Gastroesophageal sphincter (tissue), 4 donors: Measurements from ENCODE around the gene VNN1. TPM values are rescaled to one million over a fixed set of nuclear protein-coding genes. Genes with fewer than 3 reads are reported as not detected.
A peak's percentile ranks its signal among the peaks of the same experiment; 100 is the strongest.

Experiments used
- ATAC-seq: fragments of 150-250 bp; one replicate; pipeline ENCODE4 v1.9.1; 2016; ENCODE audit warnings: mild to moderate bottlenecking, moderate library complexity
- H3K27ac ChIP-seq, 4 donors: fragments of 200-600 bp; sonication (generic) in 3 of 4; 1 replicate in 3 of 4; 2 replicates in 1 of 4; pipeline ENCODE4 v1.5.1; 2016 to 2019
- H3K27me3 ChIP-seq: fragments of 200-600 bp; sonication (generic); one replicate; pipeline ENCODE4 v1.5.1; 2019
- H3K36me3 ChIP-seq, 2 donors: fragments of 200-600 bp; sonication (generic); one replicate each; pipeline ENCODE4 v1.5.1; 2019; ENCODE audit warnings: control low read depth in 1 of 2
- H3K4me1 ChIP-seq, 3 donors: fragments of 200-600 bp; sonication (generic); 1 replicate in 2 of 3; 2 replicates in 1 of 3; pipeline ENCODE4 v1.5.1; 2016 to 2019; ENCODE audit warnings: control low read depth in 2 of 3
- H3K4me3 ChIP-seq, 2 donors: fragments of 200-600 bp; sonication (generic); one replicate each; pipeline ENCODE4 v1.5.1; 2019; ENCODE audit warnings: mild to moderate bottlenecking in 1 of 2, moderate library complexity in 1 of 2
- H3K9me3 ChIP-seq, 3 donors: fragments of 200-600 bp; sonication (generic); one replicate each; pipeline ENCODE4 v1.5.1; 2017 to 2019; ENCODE audit warnings: control low read depth in 2 of 3
- EP300 ChIP-seq: sonication (generic); formaldehyde crosslinking; IDR thresholded peaks from one replicate; pipeline ENCODE4 v1.6.1; 2017; ENCODE audit warnings: antibody characterized with exemption, mild to moderate bottlenecking
- POLR2A ChIP-seq, 2 donors: fragments of 450-650 bp; IDR thresholded peaks; one replicate each; pipeline ENCODE4 v1.6.1; 2017; ENCODE audit warnings: antibody characterized with exemption in 2 of 2, mild to moderate bottlenecking in 2 of 2, moderate library complexity in 1 of 2
- POLR2AphosphoS5 ChIP-seq: sonication (generic); formaldehyde crosslinking; IDR thresholded peaks from one replicate; pipeline ENCODE4 v1.6.1; 2017; ENCODE audit warnings: antibody characterized with exemption
- WGBS, 2 donors: methylation state at CpG; one replicate each; pipeline ENCODE4 v1.1.5; 2018; ENCODE audit warnings: low coverage in 1 of 2; 5-methylcytosine and 5-hydroxymethylcytosine counted together
- total RNA-seq, 4 donors: library from RNA; depleted of rRNA; stranded (reverse); fragments of >200 nt; gene quantifications; one replicate each; pipeline ENCODE4 v1.1.0, GENCODE V29; 2016
- TF ChIP-seq, protein P1 (sequence below), 4 experiments: fragments of 200-600 bp in 2 of 4; fragments of 450-650 bp in 2 of 4; sonication (generic) in 1 of 4; IDR thresholded peaks; one replicate each; pipeline ENCODE4 v1.5.1; 2017 to 2019; ENCODE audit warnings: antibody characterized with exemption in 4 of 4, mild to moderate bottlenecking in 2 of 4, moderate library complexity in 2 of 4

Gene VNN1, protein sequence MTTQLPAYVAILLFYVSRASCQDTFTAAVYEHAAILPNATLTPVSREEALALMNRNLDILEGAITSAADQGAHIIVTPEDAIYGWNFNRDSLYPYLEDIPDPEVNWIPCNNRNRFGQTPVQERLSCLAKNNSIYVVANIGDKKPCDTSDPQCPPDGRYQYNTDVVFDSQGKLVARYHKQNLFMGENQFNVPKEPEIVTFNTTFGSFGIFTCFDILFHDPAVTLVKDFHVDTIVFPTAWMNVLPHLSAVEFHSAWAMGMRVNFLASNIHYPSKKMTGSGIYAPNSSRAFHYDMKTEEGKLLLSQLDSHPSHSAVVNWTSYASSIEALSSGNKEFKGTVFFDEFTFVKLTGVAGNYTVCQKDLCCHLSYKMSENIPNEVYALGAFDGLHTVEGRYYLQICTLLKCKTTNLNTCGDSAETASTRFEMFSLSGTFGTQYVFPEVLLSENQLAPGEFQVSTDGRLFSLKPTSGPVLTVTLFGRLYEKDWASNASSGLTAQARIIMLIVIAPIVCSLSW
- 1 to 10 TPM in 2 of 4 donors, under 1 TPM in 1, not detected in 1; 0.15 to 3.9 (median 2.2) TPM for total RNA-seq

DNA sequence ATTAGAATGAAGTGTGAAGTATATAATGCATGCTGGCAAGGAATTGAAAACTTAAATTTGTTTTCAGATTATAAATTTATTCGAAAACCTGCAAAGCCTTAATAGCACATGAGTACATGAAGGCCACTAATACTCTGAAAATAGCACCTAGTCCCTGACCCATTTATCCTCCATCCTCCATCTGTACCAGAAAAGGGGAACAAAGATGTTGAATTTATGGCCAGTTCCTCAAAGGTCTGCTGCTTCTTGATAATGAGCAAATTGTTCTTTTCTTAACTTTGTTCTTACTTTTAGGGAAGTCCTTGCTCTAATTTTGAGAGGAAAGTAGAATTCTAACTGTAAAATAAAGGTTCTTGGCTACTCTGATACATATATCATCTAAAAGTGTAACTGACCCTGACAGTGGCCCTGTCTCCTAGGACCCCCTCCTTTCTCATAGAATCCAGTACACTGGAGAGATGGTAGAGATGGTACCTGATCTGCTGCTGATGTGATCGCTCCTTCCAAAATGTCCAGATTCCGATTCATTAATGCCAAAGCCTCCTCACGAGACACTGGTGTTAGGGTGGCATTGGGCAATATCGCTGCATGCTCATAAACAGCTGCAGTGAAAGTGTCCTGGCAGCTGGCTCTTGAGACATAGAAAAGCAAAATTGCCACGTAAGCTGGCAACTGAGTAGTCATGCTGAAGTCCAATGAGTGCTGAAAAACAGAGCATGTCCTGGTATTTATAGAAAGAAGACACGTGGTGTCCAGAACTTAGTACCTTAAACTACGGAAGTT, at the start of gene VNN1:
VNN1 (minus strand) TSS at position 704 of the 783 bp plus-strand sequence; CDS start at position 684, 20 bp downstream.
- H3K27ac ChIP-seq: no peak within 1 kb of the TSS
- no peaks in the 10 kb centered on the region for H3K9me3 ChIP-seq
- whole genome bisulfite sequencing, 2 donors: 82 to 86% methylated on average over 8 of the region's 8 CpGs
- no peak within 1 kb of the TSS for H3K4me3 ChIP-seq
- H3K36me3 ChIP-seq: no peaks in the 10 kb centered on the region
- H3K4me1 ChIP-seq: peaks cover 0 to 4% (median 0%) of the 10 kb centered on the region in 3 donors
- ATAC-seq: peak; percentile 62
- TF ChIP-seq EP300 (no peak), POLR2A (IDR thresholded peaks at IDR 0.05) (no peak), POLR2AphosphoS5 (no peak)
- TF ChIP-seq, protein P1, sequence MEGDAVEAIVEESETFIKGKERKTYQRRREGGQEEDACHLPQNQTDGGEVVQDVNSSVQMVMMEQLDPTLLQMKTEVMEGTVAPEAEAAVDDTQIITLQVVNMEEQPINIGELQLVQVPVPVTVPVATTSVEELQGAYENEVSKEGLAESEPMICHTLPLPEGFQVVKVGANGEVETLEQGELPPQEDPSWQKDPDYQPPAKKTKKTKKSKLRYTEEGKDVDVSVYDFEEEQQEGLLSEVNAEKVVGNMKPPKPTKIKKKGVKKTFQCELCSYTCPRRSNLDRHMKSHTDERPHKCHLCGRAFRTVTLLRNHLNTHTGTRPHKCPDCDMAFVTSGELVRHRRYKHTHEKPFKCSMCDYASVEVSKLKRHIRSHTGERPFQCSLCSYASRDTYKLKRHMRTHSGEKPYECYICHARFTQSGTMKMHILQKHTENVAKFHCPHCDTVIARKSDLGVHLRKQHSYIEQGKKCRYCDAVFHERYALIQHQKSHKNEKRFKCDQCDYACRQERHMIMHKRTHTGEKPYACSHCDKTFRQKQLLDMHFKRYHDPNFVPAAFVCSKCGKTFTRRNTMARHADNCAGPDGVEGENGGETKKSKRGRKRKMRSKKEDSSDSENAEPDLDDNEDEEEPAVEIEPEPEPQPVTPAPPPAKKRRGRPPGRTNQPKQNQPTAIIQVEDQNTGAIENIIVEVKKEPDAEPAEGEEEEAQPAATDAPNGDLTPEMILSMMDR (IDR thresholded peaks at IDR 0.05): no peak
- no peaks in the 10 kb centered on the region for H3K27me3 ChIP-seq

DNA sequence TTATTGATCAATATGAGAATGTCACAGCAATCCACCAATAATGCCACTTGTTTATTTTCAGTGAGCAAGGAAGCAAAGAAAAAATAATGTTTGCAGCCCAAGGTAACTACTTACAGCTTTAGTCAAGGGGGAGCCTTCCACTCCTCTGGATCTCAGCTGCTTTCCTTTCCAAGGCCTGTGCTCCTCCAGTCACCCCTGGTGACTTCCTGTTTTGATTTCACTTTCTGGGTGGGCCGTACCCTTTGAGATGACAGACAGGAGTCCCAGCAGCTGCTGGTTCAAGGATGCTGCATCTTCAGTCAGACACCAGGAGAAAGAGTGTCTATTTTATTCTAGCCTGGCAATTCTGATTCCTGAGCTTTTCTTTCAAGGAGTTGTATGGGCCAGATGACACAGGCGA, 49.4 kb upstream of the VNN1 start:
- Histone ChIP-seq H3K4me3 (no peak overlapping the region), H3K4me1 (peaks cover 0 to 12% (median 0%) of the 10 kb centered on the region in 3 donors), H3K9me3 (no peaks in the 10 kb centered on the region), H3K36me3 (no peaks in the 10 kb centered on the region), H3K27ac (no peak overlapping the region), H3K27me3 (no peaks in the 10 kb centered on the region)
- no peak for TF ChIP-seq POLR2AphosphoS5
- TF ChIP-seq POLR2A (IDR thresholded peaks at IDR 0.05): no peak
- TF ChIP-seq, protein P1 (IDR thresholded peaks at IDR 0.05): no peak
- no peak for TF ChIP-seq EP300
- WGBS, 2 donors: 50 to 59% methylated on average over 1 to 2 of the region's 2 CpGs
- ATAC-seq: no peak

DNA sequence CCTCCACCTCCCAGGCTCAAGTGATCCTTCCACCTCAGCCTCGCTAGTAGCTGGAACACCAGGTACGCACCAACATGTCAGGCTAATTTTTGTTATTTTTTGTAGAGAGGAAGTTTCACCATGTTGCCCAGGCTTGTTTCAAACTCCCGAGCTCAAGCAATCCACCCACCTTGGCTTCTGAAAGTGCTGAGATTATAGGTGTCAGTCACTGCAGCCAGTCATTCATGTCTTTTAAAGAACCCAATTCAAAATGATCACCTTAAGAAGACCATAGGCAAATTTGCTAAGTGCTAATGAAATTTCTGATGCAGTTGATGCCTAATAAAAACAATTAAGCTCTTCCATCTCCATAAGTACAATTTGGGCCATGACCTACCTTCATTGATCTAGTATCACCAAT, 46.4 kb upstream of the VNN1 start:
- H3K4me3 ChIP-seq: no peak overlapping the region
- ATAC-seq: no peak
- no peak overlapping the region for H3K27ac ChIP-seq
- no peak for TF ChIP-seq EP300
- no peak for TF ChIP-seq POLR2AphosphoS5
- TF ChIP-seq, protein P1 (IDR thresholded peaks at IDR 0.05): no peak
- no peak for TF ChIP-seq POLR2A (IDR thresholded peaks at IDR 0.05)
- no peaks in the 10 kb centered on the region for H3K27me3 ChIP-seq
- peaks cover 0 to 12% (median 0%) of the 10 kb centered on the region in 3 donors for H3K4me1 ChIP-seq
- no peaks in the 10 kb centered on the region for H3K36me3 ChIP-seq
- H3K9me3 ChIP-seq: no peaks in the 10 kb centered on the region
- WGBS, 2 donors: 94% methylated on average over 2 to 3 of the region's 3 CpGs

DNA sequence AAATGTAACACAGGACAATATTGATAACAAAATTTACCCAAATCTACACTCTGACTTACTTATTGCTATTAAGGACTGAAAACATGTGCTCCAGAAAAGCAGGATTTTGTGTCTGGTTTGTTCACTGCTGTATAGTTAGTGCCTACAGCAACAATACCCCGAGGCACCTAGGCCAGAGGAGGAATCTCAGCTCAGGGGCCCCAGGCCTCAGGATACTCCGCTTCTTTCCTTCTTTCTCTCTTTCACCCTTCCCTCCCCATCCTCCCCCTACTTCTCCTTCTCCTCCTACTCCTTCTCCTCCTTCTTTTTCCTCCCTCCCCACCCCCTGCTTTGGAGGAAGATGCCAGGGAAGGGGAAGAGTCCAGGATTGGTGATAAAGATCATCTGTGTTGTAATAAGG, 44.8 kb upstream of the VNN1 start:
- H3K36me3 ChIP-seq: no peaks in the 10 kb centered on the region
- no peak overlapping the region for H3K4me3 ChIP-seq
- no peak for ATAC-seq
- no peaks in the 10 kb centered on the region for H3K9me3 ChIP-seq
- H3K27ac ChIP-seq: no peak overlapping the region
- TF ChIP-seq EP300 (no peak), POLR2AphosphoS5 (no peak), POLR2A (IDR thresholded peaks at IDR 0.05) (no peak)
- TF ChIP-seq, protein P1 (IDR thresholded peaks at IDR 0.05): no peak
- WGBS, 2 donors: 88% methylated on average over 2 of the region's 2 CpGs
- no peaks in the 10 kb centered on the region for H3K27me3 ChIP-seq
- H3K4me1 ChIP-seq: no peaks in the 10 kb centered on the region
